GM12892 (cell line): Measurements from ENCODE around the gene POU2F2.

Experiments used
- POLR2A ChIP-seq: IDR thresholded peaks from 2 replicates; pipeline ENCODE4 v1.6.1; 2011; ENCODE audit warnings: low read depth, low read length, control low read depth
- POLR2AphosphoS5 ChIP-seq: IDR thresholded peaks from 2 replicates; pipeline ENCODE4 v1.6.1; 2011; ENCODE audit warnings: low read depth, low read length, control low read depth
- TAF1 ChIP-seq: IDR thresholded peaks from 2 replicates; pipeline ENCODE4 v1.6.1; 2011; ENCODE audit warnings: low read depth, mild to moderate bottlenecking, control low read depth, low read length, borderline replicate concordance

DNA sequence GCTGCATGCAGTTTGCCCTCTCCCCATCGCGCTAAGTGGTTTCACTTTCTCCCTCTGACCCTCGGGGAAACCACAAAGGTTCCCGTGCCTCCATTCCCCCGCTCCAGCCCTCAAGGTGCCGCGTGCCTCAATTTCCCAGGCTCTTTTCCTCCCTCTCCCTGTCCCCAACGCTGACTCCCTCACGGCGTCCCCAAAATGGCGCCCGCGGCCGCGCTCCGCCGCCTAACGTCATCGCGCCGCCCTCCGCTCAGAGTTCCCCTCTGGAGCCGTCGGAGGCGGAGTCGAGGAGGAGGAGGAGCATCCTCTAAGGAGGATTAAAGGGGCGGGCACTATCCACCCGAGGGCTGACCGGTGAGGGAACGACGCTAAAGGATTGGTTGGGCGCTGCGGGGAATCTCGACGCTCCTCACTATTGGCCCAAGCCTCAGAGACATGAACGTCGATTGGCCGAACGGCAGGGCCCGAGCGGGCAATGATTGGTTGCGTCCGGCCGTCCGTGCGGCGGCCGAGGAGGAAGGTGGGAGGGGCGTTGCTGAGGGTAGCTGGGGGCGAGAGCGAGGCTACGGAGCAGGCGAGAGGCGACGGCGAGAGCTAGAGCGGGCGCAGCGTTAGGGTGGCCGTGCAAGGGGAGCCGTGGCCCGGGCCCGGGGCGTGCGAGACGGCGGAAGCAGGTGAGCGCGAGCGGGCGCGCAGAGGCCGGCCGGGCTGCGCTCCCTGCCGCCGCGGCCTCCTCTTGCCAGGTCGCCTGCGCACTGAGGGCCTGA, 56.4 kb downstream of the POU2F2 start, which contains the start of gene ZNF574:
- TF ChIP-seq POLR2A = peak; percentile 85
- TF ChIP-seq POLR2AphosphoS5 = peak; percentile 86
- TF ChIP-seq TAF1 = peak; percentile 92
